ENCODE results near the gene PDE7B. TPM values are rescaled to one million over a fixed set of nuclear protein-coding genes. Genes with fewer than 3 reads are reported as not detected.

The PDE7B gene
- total and polyA plus RNA-seq, 2 donors (not counting 1 experiment from before 2014, with no cell fraction given): 2.6 to 7.5 TPM

DNA sequence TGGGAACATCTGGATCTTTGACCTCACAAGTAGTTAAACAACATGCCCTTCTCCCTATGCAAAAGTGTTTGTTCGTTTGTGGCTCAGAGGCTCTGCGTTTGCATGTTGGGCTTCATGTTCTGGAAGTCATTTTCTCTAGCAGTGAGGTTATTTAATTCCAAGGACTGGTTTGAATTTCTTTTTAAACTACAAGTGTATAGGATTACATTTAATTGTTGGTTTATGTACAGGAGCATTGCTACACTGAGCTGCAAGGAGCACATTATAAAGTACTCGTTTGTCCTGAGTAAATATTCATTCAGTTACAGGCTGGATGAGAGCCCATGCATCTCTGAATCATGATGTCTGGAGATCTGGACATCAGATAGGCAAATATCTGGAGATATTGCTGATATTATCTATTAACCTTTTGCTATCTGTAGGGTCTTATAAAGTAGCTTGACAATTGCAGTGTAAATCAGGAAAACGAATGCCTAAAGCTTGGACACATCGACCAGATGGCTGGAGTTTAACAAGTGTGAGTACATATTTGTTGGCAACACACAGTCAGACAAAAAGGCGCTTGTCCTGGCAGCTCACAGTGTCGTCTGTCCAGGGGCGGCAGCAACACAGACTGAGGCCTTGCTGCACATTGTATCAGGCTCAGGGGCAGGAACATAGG lies 84.6 kb downstream of the PDE7B start:
- no peak for TF ChIP-seq EZH2 (IDR thresholded peaks at IDR 0.05; ENCODE audit: borderline replicate concordance, insufficient read depth, low read depth, low read length, poor library complexity, severe bottlenecking)
- H3K4me3 ChIP-seq (ENCODE audit: control extremely low read depth in 1 of 5, extremely low read depth in 1 of 5, insufficient read depth in 1 of 5, low read depth in 2 of 5, low read length in 4 of 5): no peak overlapping the region
- ATAC-seq (ENCODE audit: low read depth) (no peak), DNase-seq (no peak)
- Mint-ChIP-seq H3K9me3 (ENCODE audit: insufficient read depth) (no peaks in the 10 kb centered on the region), H3K27ac (no peak overlapping the region), H3K4me3 (no peak overlapping the region), H3K4me1 (no peaks in the 10 kb centered on the region), H3K27me3 (no peaks in the 10 kb centered on the region)
- H3K9me3 ChIP-seq (ENCODE audit: control extremely low read depth in 1 of 3, control insufficient read depth in 2 of 3, insufficient read depth in 1 of 3, low read length in 2 of 3): no peaks in the 10 kb centered on the region
- ChIA-PET CTCF (interaction anchor here (0.6 to 0.8 kb wide), 2 partner anchors 11 to 26 kb away, joined by 3 read pairs; no protein-coding TSS in a partner anchor), POLR2A (no interaction called here)
- WGBS (ENCODE audit: insufficient coverage): 96% methylated on average over 5 of the region's 8 CpGs
- H3K4me1 ChIP-seq (ENCODE audit: control insufficient read depth in 2 of 2, insufficient read depth in 2 of 2, low read length in 2 of 2): no peaks in the 10 kb centered on the region
- H3K9ac ChIP-seq (ENCODE audit: low read length): no peak overlapping the region
- H2AFZ ChIP-seq (ENCODE audit: insufficient read depth, low read depth, low read length, poor library complexity, severe bottlenecking): no peak overlapping the region
- H4K20me1 ChIP-seq (ENCODE audit: control insufficient read depth, insufficient read depth, low read length, poor library complexity, severe bottlenecking): no peaks in the 10 kb centered on the region
- intact Hi-C loops (cut with micrococcal nuclease): no loop called here
- H3K27me3 ChIP-seq (replicated peaks in 1 of 4; ENCODE audit: control extremely low read depth in 1 of 4, control insufficient read depth in 3 of 4, insufficient read depth in 4 of 4, low read length in 3 of 4): no peaks in the 10 kb centered on the region
- H3K36me3 ChIP-seq (replicated peaks in 1 of 2; ENCODE audit: control extremely low read depth in 1 of 2, control insufficient read depth in 1 of 2, extremely low read depth in 1 of 2, insufficient read depth in 2 of 2, low read length in 1 of 2): no peaks in the 10 kb centered on the region
- H3K4me2 ChIP-seq (replicated peaks; ENCODE audit: low read depth, low read length, poor library complexity, severe bottlenecking): no peak overlapping the region
- H3K79me2 ChIP-seq (ENCODE audit: control insufficient read depth, insufficient read depth, low read length): no peaks in the 10 kb centered on the region
- no peak overlapping the region for H3K27ac ChIP-seq (ENCODE audit: low read length in 2 of 2)

- no peak overlapping the region for H3K27ac ChIP-seq (ENCODE audit: low read length in 2 of 2)
- ATAC-seq (ENCODE audit: low read depth) (no peak), DNase-seq (no peak)
- no peak overlapping the region for H3K9ac ChIP-seq (ENCODE audit: low read length)
- no peak overlapping the region for H3K4me3 ChIP-seq (ENCODE audit: control extremely low read depth in 1 of 5, extremely low read depth in 1 of 5, insufficient read depth in 1 of 5, low read depth in 2 of 5, low read length in 4 of 5)
- no CpG with 5 or more reads among the region's 1 CpG for WGBS (ENCODE audit: insufficient coverage)
- Mint-ChIP-seq H3K27me3 (no peaks in the 10 kb centered on the region), H3K4me1 (no peaks in the 10 kb centered on the region), H3K4me3 (no peak overlapping the region), H3K27ac (no peak overlapping the region), H3K9me3 (ENCODE audit: insufficient read depth) (no peaks in the 10 kb centered on the region)
- no peaks in the 10 kb centered on the region for H3K27me3 ChIP-seq (replicated peaks in 1 of 4; ENCODE audit: control extremely low read depth in 1 of 4, control insufficient read depth in 3 of 4, insufficient read depth in 4 of 4, low read length in 3 of 4)
- no peaks in the 10 kb centered on the region for H3K9me3 ChIP-seq (ENCODE audit: control extremely low read depth in 1 of 3, control insufficient read depth in 2 of 3, insufficient read depth in 1 of 3, low read length in 2 of 3)
- no peaks in the 10 kb centered on the region for H3K4me1 ChIP-seq (ENCODE audit: control insufficient read depth in 2 of 2, insufficient read depth in 2 of 2, low read length in 2 of 2)
- no peaks in the 10 kb centered on the region for H4K20me1 ChIP-seq (ENCODE audit: control insufficient read depth, insufficient read depth, low read length, poor library complexity, severe bottlenecking)
- H2AFZ ChIP-seq (ENCODE audit: insufficient read depth, low read depth, low read length, poor library complexity, severe bottlenecking): no peak overlapping the region
- H3K36me3 ChIP-seq (replicated peaks in 1 of 2; ENCODE audit: control extremely low read depth in 1 of 2, control insufficient read depth in 1 of 2, extremely low read depth in 1 of 2, insufficient read depth in 2 of 2, low read length in 1 of 2): no peaks in the 10 kb centered on the region
- H3K4me2 ChIP-seq (replicated peaks; ENCODE audit: low read depth, low read length, poor library complexity, severe bottlenecking): no peak overlapping the region
- ChIA-PET CTCF (interaction anchor here (0.6 kb wide), 1 partner anchor 11 kb away, joined by 3 read pairs; no protein-coding TSS in a partner anchor), POLR2A (no interaction called here)
- TF ChIP-seq, protein P1, sequence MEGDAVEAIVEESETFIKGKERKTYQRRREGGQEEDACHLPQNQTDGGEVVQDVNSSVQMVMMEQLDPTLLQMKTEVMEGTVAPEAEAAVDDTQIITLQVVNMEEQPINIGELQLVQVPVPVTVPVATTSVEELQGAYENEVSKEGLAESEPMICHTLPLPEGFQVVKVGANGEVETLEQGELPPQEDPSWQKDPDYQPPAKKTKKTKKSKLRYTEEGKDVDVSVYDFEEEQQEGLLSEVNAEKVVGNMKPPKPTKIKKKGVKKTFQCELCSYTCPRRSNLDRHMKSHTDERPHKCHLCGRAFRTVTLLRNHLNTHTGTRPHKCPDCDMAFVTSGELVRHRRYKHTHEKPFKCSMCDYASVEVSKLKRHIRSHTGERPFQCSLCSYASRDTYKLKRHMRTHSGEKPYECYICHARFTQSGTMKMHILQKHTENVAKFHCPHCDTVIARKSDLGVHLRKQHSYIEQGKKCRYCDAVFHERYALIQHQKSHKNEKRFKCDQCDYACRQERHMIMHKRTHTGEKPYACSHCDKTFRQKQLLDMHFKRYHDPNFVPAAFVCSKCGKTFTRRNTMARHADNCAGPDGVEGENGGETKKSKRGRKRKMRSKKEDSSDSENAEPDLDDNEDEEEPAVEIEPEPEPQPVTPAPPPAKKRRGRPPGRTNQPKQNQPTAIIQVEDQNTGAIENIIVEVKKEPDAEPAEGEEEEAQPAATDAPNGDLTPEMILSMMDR (IDR thresholded peaks at IDR 0.05): no peak
- no peak for TF ChIP-seq EZH2 (IDR thresholded peaks at IDR 0.05; ENCODE audit: borderline replicate concordance, insufficient read depth, low read depth, low read length, poor library complexity, severe bottlenecking)
- H3K79me2 ChIP-seq (ENCODE audit: control insufficient read depth, insufficient read depth, low read length): no peaks in the 10 kb centered on the region
- intact Hi-C loops (cut with micrococcal nuclease): no loop called here
Observed at GRCh38 chr6:135936606-135937005, 85.1 kb downstream of the PDE7B start.
